ENCODE measurements around the gene CAVIN1.
"Not testable (repeated sequence)": the region's sequence is repeated elsewhere in the genome, so short reads cannot be mapped to it uniquely, and the experiment has no call there.

DNA sequence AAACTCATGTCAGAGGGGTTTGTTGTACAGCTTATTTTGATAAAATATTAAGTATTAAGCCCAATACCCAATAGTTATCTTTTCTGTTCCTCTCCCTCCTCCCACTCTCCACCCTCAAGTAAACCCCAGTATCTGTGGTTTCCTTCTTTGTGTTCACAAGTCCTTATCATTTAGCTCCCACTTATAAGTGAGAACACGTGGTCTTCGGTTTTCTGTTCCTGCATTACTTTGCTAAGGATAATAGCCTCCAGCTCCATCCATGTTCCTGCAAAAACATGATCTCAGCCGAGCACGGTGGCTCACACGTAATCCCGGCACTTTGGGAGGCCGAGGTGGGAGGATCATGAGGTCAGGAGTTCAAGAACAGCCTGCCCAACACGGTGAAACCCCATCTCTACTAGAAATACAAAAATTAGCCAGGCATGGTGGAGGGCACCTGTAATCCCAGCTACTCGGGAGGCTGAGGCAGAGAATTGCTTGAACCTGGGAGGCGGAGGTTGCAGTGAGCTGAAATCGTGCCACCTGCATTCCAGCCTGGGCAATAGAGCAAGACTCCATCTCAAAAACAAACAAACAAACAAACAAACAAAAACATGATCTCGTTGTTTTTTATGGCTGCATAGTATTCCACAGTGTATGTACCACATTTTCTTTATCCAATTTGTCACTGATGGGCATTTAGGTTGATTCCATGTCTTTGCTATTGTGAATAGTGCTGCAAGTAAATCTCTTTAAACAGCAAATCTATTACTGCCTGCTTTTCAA is 54.1 kb downstream of the CAVIN1 start:
- TF ChIP-seq, protein P1, sequence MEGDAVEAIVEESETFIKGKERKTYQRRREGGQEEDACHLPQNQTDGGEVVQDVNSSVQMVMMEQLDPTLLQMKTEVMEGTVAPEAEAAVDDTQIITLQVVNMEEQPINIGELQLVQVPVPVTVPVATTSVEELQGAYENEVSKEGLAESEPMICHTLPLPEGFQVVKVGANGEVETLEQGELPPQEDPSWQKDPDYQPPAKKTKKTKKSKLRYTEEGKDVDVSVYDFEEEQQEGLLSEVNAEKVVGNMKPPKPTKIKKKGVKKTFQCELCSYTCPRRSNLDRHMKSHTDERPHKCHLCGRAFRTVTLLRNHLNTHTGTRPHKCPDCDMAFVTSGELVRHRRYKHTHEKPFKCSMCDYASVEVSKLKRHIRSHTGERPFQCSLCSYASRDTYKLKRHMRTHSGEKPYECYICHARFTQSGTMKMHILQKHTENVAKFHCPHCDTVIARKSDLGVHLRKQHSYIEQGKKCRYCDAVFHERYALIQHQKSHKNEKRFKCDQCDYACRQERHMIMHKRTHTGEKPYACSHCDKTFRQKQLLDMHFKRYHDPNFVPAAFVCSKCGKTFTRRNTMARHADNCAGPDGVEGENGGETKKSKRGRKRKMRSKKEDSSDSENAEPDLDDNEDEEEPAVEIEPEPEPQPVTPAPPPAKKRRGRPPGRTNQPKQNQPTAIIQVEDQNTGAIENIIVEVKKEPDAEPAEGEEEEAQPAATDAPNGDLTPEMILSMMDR (IDR thresholded peaks at IDR 0.05; ENCODE audit: extremely low read depth in 1 of 2, insufficient read depth in 1 of 2, low read depth in 1 of 2, low read length in 2 of 2), result not testable (repeated sequence)
- not testable (repeated sequence) for TF ChIP-seq POLR2AphosphoS5 (IDR thresholded peaks at IDR 0.05; ENCODE audit: insufficient read depth, low read depth, low read length); POLR2A (IDR thresholded peaks at IDR 0.05; ENCODE audit: low read depth, low read length); EZH2 (IDR thresholded peaks at IDR 0.05; ENCODE audit: borderline replicate concordance, low read depth, low read length, severe bottlenecking); JUN (IDR thresholded peaks at IDR 0.05; ENCODE audit: borderline replicate concordance, insufficient read depth, insufficient read length, low read depth); MAX (IDR thresholded peaks at IDR 0.05; ENCODE audit: insufficient read depth, insufficient read length)

Data from endothelial cell of umbilical vein (primary cell).